ENCODE measurements around the gene FNIP2. TPM values are rescaled to one million over a fixed set of nuclear protein-coding genes. Genes with fewer than 3 reads are reported as not detected.

The FNIP2 gene
- total RNA-seq, 1 experiment from 2014 or later, result 5.2 TPM

GRCh38 chr4:158904815-158905214 lies 136.0 kb downstream of the FNIP2 start:
- Histone ChIP-seq H3F3A (ENCODE audit: low read length, unreplicated experiment) (no peaks in the 10 kb centered on the region), H3K9me3 (ENCODE audit: low read length) (no peaks in the 10 kb centered on the region), H3K9me2 (replicated peaks; ENCODE audit: low read length) (no peaks in the 10 kb centered on the region), H3K4me1 (ENCODE audit: insufficient read depth, low read length) (peaks cover 21% of the 10 kb centered on the region), H3K36me3 (ENCODE audit: low read depth, low read length) (no peaks in the 10 kb centered on the region), H3K4me3 (ENCODE audit: low read length) (no peak overlapping the region), H3K79me2 (ENCODE audit: low read length) (no peaks in the 10 kb centered on the region), H2AFZ (ENCODE audit: low read length) (no peak overlapping the region), H4K20me1 (ENCODE audit: low read length) (no peaks in the 10 kb centered on the region), H3K4me2 (ENCODE audit: low read length) (no peak overlapping the region), H3K9ac (ENCODE audit: low read length) (no peak overlapping the region), H3K27me3 (ENCODE audit: low read length) (no peaks in the 10 kb centered on the region), H3K27ac (ENCODE audit: low read length) (no peak overlapping the region)
- no peak for TF ChIP-seq EZH2phosphoT487 (IDR thresholded peaks at IDR 0.05; ENCODE audit: borderline replicate concordance, low read length)
- no peak for TF ChIP-seq EZH2 (IDR thresholded peaks at IDR 0.05; ENCODE audit: low read length, unreplicated experiment)
- TF ChIP-seq CTCF (conservative IDR thresholded peaks at IDR 0.05; ENCODE audit: low read depth, low read length), result no peak
- DNase-seq (no peak), ATAC-seq (no peak)
- ChIA-PET CTCF (no interaction called here), POLR2A (ENCODE audit: unreplicated experiment) (no interaction called here)
- no TSS peak for BruUV-seq (replicated peaks)
- intact Hi-C loops (cut with micrococcal nuclease), result no loop called here

- no peaks in the 10 kb centered on the region for H3K9me3 ChIP-seq (ENCODE audit: low read length)
- no peaks in the 10 kb centered on the region for H3K9me2 ChIP-seq (replicated peaks; ENCODE audit: low read length)
- H3K36me3 ChIP-seq (ENCODE audit: low read depth, low read length), result no peaks in the 10 kb centered on the region
- no peaks in the 10 kb centered on the region for H3K79me2 ChIP-seq (ENCODE audit: low read length)
- no peak overlapping the region for H2AFZ ChIP-seq (ENCODE audit: low read length)
- CTCF ChIA-PET, result no interaction called here
- no peak overlapping the region for H3K9ac ChIP-seq (ENCODE audit: low read length)
- no peaks in the 10 kb centered on the region for H3K27me3 ChIP-seq (ENCODE audit: low read length)
- TF ChIP-seq EZH2phosphoT487 (IDR thresholded peaks at IDR 0.05; ENCODE audit: borderline replicate concordance, low read length), result no peak
- no peak for TF ChIP-seq EZH2 (IDR thresholded peaks at IDR 0.05; ENCODE audit: low read length, unreplicated experiment)
- TF ChIP-seq CTCF (conservative IDR thresholded peaks at IDR 0.05; ENCODE audit: low read depth, low read length), result no peak
- no peak overlapping the region for H3K4me2 ChIP-seq (ENCODE audit: low read length)
- ATAC-seq (peak; percentile 38; the same call in 1 of the 2 replicates), DNase-seq (peak; percentile 39)
- H3K4me3 ChIP-seq (ENCODE audit: low read length), result no peak overlapping the region
- intact Hi-C loops (cut with micrococcal nuclease), result no loop called here
- H4K20me1 ChIP-seq (ENCODE audit: low read length), result no peaks in the 10 kb centered on the region
- POLR2A ChIA-PET (ENCODE audit: unreplicated experiment), result no interaction called here
- H3K4me1 ChIP-seq (ENCODE audit: insufficient read depth, low read length), result peaks cover 21% of the 10 kb centered on the region
- BruUV-seq (replicated peaks), result no TSS peak
- H3F3A ChIP-seq (ENCODE audit: low read length, unreplicated experiment), result no peaks in the 10 kb centered on the region
- H3K27ac ChIP-seq (ENCODE audit: low read length), result no peak overlapping the region
Measured at GRCh38 chr4:158906073-158906472, 137.2 kb downstream of the FNIP2 start.

- TF ChIP-seq EZH2phosphoT487 (IDR thresholded peaks at IDR 0.05; ENCODE audit: borderline replicate concordance, low read length) (no peak), EZH2 (IDR thresholded peaks at IDR 0.05; ENCODE audit: low read length, unreplicated experiment) (no peak), CTCF (conservative IDR thresholded peaks at IDR 0.05; ENCODE audit: low read depth, low read length) (no peak)
- Histone ChIP-seq H3F3A (ENCODE audit: low read length, unreplicated experiment) (peaks cover 3% of the 10 kb centered on the region), H3K9me2 (replicated peaks; ENCODE audit: low read length) (no peaks in the 10 kb centered on the region), H3K4me2 (ENCODE audit: low read length) (no peak overlapping the region), H3K4me1 (ENCODE audit: insufficient read depth, low read length) (peaks cover 6% of the 10 kb centered on the region; the same call in 1 of the 2 replicates), H3K9ac (ENCODE audit: low read length) (no peak overlapping the region), H3K27ac (ENCODE audit: low read length) (no peak overlapping the region), H3K79me2 (ENCODE audit: low read length) (no peaks in the 10 kb centered on the region), H3K36me3 (ENCODE audit: low read depth, low read length) (no peaks in the 10 kb centered on the region), H3K4me3 (ENCODE audit: low read length) (no peak overlapping the region), H4K20me1 (ENCODE audit: low read length) (no peaks in the 10 kb centered on the region), H3K9me3 (ENCODE audit: low read length) (no peaks in the 10 kb centered on the region), H2AFZ (ENCODE audit: low read length) (no peak overlapping the region), H3K27me3 (ENCODE audit: low read length) (no peaks in the 10 kb centered on the region)
- no peak for DNase-seq
- ChIA-PET POLR2A (ENCODE audit: unreplicated experiment) (no interaction called here), CTCF (no interaction called here)
- no TSS peak for BruUV-seq (replicated peaks)
- intact Hi-C loops (cut with micrococcal nuclease), result no loop called here
- no peak for ATAC-seq
Measured at GRCh38 chr4:158912390-158912789, 143.6 kb downstream of the FNIP2 start.

All from PC-3 (cell line).